ENCODE measurements around the gene SERPINI1.

GRCh38 chr3:167762296-167762695, 26.8 kb downstream of the SERPINI1 start:
- TF ChIP-seq ZFX (IDR thresholded peaks at IDR 0.05): no peak
- no peak for TF ChIP-seq CTCF (conservative IDR thresholded peaks at IDR 0.05)

All from C4-2B (cell line).